Measurements from ENCODE around the gene PHF11. TPM values are rescaled to one million over a fixed set of nuclear protein-coding genes. Genes with fewer than 3 reads are reported as not detected.

The PHF11 gene
- polyA plus RNA-seq, 3 donors: 63.4 to 68.8 (median 68.4) TPM

DNA sequence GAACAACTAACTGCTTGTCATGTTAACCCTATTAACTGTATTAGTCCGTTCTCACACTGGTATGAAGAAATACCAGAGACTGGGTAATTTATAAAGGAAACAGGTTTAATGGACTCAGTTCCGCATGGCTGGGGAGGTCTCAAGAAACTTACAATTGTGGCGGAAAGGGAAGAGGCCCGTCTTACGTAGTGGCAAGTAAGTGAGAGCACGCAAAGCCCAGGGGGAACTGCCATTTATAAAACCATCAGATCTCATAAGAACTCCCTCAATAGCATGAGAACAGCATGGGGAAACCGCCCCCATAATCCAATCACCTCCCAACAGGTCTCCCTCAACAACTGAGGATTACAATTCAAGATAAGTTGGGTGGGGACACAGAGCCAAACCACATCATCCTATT lies 34.7 kb downstream of the PHF11 start:
- Histone ChIP-seq H3K79me2 (ENCODE audit: insufficient read depth, low read length) (no peaks in the 10 kb centered on the region), H3K36me3 (replicated peaks in 1 of 2; ENCODE audit: control insufficient read depth in 1 of 2, insufficient read depth in 2 of 2, low read length in 2 of 2) (peaks cover 7 to 37% of the 10 kb centered on the region in 2 donors), H3K27me3 (ENCODE audit: control insufficient read depth in 2 of 2, insufficient read depth in 2 of 2, low read length in 2 of 2) (no peaks in the 10 kb centered on the region), H3K4me1 (ENCODE audit: control insufficient read depth in 1 of 2, insufficient read depth in 2 of 2, low read length in 2 of 2) (peaks cover 27 to 48% of the 10 kb centered on the region in 2 donors), H3K27ac (ENCODE audit: low read depth in 1 of 2, low read length in 2 of 2) (peak overlapping the region; percentile 61 to 83), H3K4me3 (replicated peaks in 1 of 3; ENCODE audit: low read depth in 2 of 3, low read length in 3 of 3) (no peak overlapping the region), H3K9me3 (replicated peaks in 1 of 2; ENCODE audit: control insufficient read depth in 1 of 2, insufficient read depth in 1 of 2, low read length in 2 of 2) (no peaks in the 10 kb centered on the region), H3K9ac (ENCODE audit: insufficient read depth, low read length, poor library complexity, severe bottlenecking) (peak overlapping the region; percentile 27), H3K4me2 (replicated peaks; ENCODE audit: extremely low read depth, low read length, poor library complexity, severe bottlenecking) (peak overlapping the region; percentile 6), H4K20me1 (ENCODE audit: insufficient read depth, low read length) (no peaks in the 10 kb centered on the region), H2AFZ (ENCODE audit: insufficient read depth, low read depth, low read length, poor library complexity, severe bottlenecking) (peak overlapping the region; percentile 60)
- intact Hi-C loops (cut with micrococcal nuclease): no loop called here
- H3K4me1 Mint-ChIP-seq: peaks cover 18% of the 10 kb centered on the region
- DNase-seq: peak; percentile 72 to 87 (median 87)
- TF ChIP-seq CTCF (IDR thresholded peaks at IDR 0.05): no peak
- H3K4me3 Mint-ChIP-seq: peak overlapping the region in 1 of 2 donors; percentile 71
- no CpG with 5 or more reads among the region's 7 CpGs for WGBS (ENCODE audit: insufficient coverage)
- H3K27ac Mint-ChIP-seq: peak overlapping the region; percentile 43 to 90 (median 85)
- H3K36me3 Mint-ChIP-seq: peaks cover 46 to 65% of the 10 kb centered on the region in 2 donors
- H3K27me3 Mint-ChIP-seq (ENCODE audit: low read depth in 3 of 3): no peaks in the 10 kb centered on the region
- peaks cover 0 to 3% (median 0%) of the 10 kb centered on the region in 7 donors for H3K9me3 Mint-ChIP-seq

GRCh38 chr13:49532593-49532992 lies 36.8 kb downstream of the PHF11 start:
- Histone ChIP-seq H3K4me2 (replicated peaks; ENCODE audit: extremely low read depth, low read length, poor library complexity, severe bottlenecking) (no peak overlapping the region), H3K9me3 (replicated peaks in 1 of 2; ENCODE audit: control insufficient read depth in 1 of 2, insufficient read depth in 1 of 2, low read length in 2 of 2) (no peaks in the 10 kb centered on the region), H4K20me1 (ENCODE audit: insufficient read depth, low read length) (no peaks in the 10 kb centered on the region), H3K27me3 (ENCODE audit: control insufficient read depth in 2 of 2, insufficient read depth in 2 of 2, low read length in 2 of 2) (no peaks in the 10 kb centered on the region), H3K36me3 (replicated peaks in 1 of 2; ENCODE audit: control insufficient read depth in 1 of 2, insufficient read depth in 2 of 2, low read length in 2 of 2) (peaks cover 5 to 20% of the 10 kb centered on the region in 2 donors), H3K4me3 (replicated peaks in 1 of 3; ENCODE audit: low read depth in 2 of 3, low read length in 3 of 3) (no peak overlapping the region), H3K79me2 (ENCODE audit: insufficient read depth, low read length) (no peaks in the 10 kb centered on the region), H3K9ac (ENCODE audit: insufficient read depth, low read length, poor library complexity, severe bottlenecking) (no peak overlapping the region), H3K27ac (ENCODE audit: low read depth in 1 of 2, low read length in 2 of 2) (no peak overlapping the region), H2AFZ (ENCODE audit: insufficient read depth, low read depth, low read length, poor library complexity, severe bottlenecking) (no peak overlapping the region), H3K4me1 (ENCODE audit: control insufficient read depth in 1 of 2, insufficient read depth in 2 of 2, low read length in 2 of 2) (peaks cover 36 to 49% of the 10 kb centered on the region in 2 donors)
- peaks cover 0 to 3% (median 0%) of the 10 kb centered on the region in 7 donors for H3K9me3 Mint-ChIP-seq
- peak overlapping the region in 2 of 7 donors; percentile 58 to 72 for H3K27ac Mint-ChIP-seq
- H3K27me3 Mint-ChIP-seq (ENCODE audit: low read depth in 3 of 3): no peaks in the 10 kb centered on the region
- no peak for DNase-seq
- WGBS (ENCODE audit: insufficient coverage): no CpG with 5 or more reads among the region's 1 CpG
- peaks cover 37 to 50% of the 10 kb centered on the region in 2 donors for H3K36me3 Mint-ChIP-seq
- no peak for TF ChIP-seq CTCF (IDR thresholded peaks at IDR 0.05)
- intact Hi-C loops (cut with micrococcal nuclease): no loop called here
- no peak overlapping the region for H3K4me3 Mint-ChIP-seq
- peaks cover 28% of the 10 kb centered on the region for H3K4me1 Mint-ChIP-seq

Measured in CD14-positive monocyte (primary cell).